ENCODE data around the gene CSK. TPM values are rescaled to one million over a fixed set of nuclear protein-coding genes. Genes with fewer than 3 reads are reported as not detected.

The CSK gene
- total and polyA plus RNA-seq, 2 donors (not counting 1 experiment from before 2014, with no cell fraction given): 325 to 651 TPM

- Mint-ChIP-seq H3K9me3 (ENCODE audit: insufficient read depth) (no peaks in the 10 kb centered on the region), H3K4me3 (peak overlapping the region; percentile 93), H3K27ac (peak overlapping the region; percentile 96), H3K27me3 (no peaks in the 10 kb centered on the region), H3K4me1 (peaks cover 85% of the 10 kb centered on the region)
- intact Hi-C loops (cut with micrococcal nuclease): loop anchor here (10.0 kb wide), 1 partner anchor 348 kb away; the partner anchor contains the start of gene SEMA7A
- H3K9ac ChIP-seq (ENCODE audit: low read length): peak overlapping the region; percentile 84
- CTCF ChIA-PET: interaction anchor here (1.0 to 37.1 kb wide), 5 partner anchors 2 to 400 kb away, joined by 3 to 2548 read pairs (median 4); partner anchors contain the start of genes CSK and LMAN1L
- POLR2A ChIA-PET: interaction anchor here (1.6 to 15.2 kb wide), 5 partner anchors 8 to 385 kb away, joined by 4 to 572 read pairs (median 16); no protein-coding TSS in a partner anchor
- DNase-seq: peak; percentile 88
- H3K27ac ChIP-seq (ENCODE audit: low read length in 2 of 2): peak overlapping the region; percentile 90 to 93
- TF ChIP-seq, protein P1, sequence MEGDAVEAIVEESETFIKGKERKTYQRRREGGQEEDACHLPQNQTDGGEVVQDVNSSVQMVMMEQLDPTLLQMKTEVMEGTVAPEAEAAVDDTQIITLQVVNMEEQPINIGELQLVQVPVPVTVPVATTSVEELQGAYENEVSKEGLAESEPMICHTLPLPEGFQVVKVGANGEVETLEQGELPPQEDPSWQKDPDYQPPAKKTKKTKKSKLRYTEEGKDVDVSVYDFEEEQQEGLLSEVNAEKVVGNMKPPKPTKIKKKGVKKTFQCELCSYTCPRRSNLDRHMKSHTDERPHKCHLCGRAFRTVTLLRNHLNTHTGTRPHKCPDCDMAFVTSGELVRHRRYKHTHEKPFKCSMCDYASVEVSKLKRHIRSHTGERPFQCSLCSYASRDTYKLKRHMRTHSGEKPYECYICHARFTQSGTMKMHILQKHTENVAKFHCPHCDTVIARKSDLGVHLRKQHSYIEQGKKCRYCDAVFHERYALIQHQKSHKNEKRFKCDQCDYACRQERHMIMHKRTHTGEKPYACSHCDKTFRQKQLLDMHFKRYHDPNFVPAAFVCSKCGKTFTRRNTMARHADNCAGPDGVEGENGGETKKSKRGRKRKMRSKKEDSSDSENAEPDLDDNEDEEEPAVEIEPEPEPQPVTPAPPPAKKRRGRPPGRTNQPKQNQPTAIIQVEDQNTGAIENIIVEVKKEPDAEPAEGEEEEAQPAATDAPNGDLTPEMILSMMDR (IDR thresholded peaks at IDR 0.05): no peak
- no peak for TF ChIP-seq EZH2 (IDR thresholded peaks at IDR 0.05; ENCODE audit: borderline replicate concordance, insufficient read depth, low read depth, low read length, poor library complexity, severe bottlenecking)
- ATAC-seq (ENCODE audit: low read depth): peak; percentile 19
- H3K4me2 ChIP-seq (replicated peaks; ENCODE audit: low read depth, low read length, poor library complexity, severe bottlenecking): peak overlapping the region; percentile 91
- peak overlapping the region; percentile 12 for H2AFZ ChIP-seq (ENCODE audit: insufficient read depth, low read depth, low read length, poor library complexity, severe bottlenecking)
- H3K4me1 ChIP-seq (ENCODE audit: control insufficient read depth in 2 of 2, insufficient read depth in 2 of 2, low read length in 2 of 2): peaks cover 67 to 84% of the 10 kb centered on the region in 2 donors
- H3K36me3 ChIP-seq (replicated peaks in 1 of 2; ENCODE audit: control extremely low read depth in 1 of 2, control insufficient read depth in 1 of 2, extremely low read depth in 1 of 2, insufficient read depth in 2 of 2, low read length in 1 of 2): peaks cover 0 to 10% of the 10 kb centered on the region in 2 experiments
- H3K79me2 ChIP-seq (ENCODE audit: control insufficient read depth, insufficient read depth, low read length): peaks cover 75% of the 10 kb centered on the region
- under 1% methylated on average over 40 of the region's 72 CpGs for WGBS (ENCODE audit: insufficient coverage)
- H3K27me3 ChIP-seq (replicated peaks in 1 of 4; ENCODE audit: control extremely low read depth in 1 of 4, control insufficient read depth in 3 of 4, insufficient read depth in 4 of 4, low read length in 3 of 4): no peaks in the 10 kb centered on the region
- peaks cover 10% of the 10 kb centered on the region for H4K20me1 ChIP-seq (ENCODE audit: control insufficient read depth, insufficient read depth, low read length, poor library complexity, severe bottlenecking)
- H3K4me3 ChIP-seq (ENCODE audit: control extremely low read depth in 1 of 5, extremely low read depth in 1 of 5, insufficient read depth in 1 of 5, low read depth in 2 of 5, low read length in 4 of 5): peak overlapping the region; percentile 42 to 99 (median 86)
- peaks cover 0 to 6% (median 0%) of the 10 kb centered on the region in 3 donors for H3K9me3 ChIP-seq (ENCODE audit: control extremely low read depth in 1 of 3, control insufficient read depth in 2 of 3, insufficient read depth in 1 of 3, low read length in 2 of 3)
Measured at GRCh38 chr15:74782259-74783071, 585 bp downstream of the CSK start.

Data from B cell (primary cell).